ENCODE results near the gene CDC37. TPM values are rescaled to one million over a fixed set of nuclear protein-coding genes. Genes with fewer than 3 reads are reported as not detected.
A peak's percentile ranks its signal among the peaks of the same experiment; 100 is the strongest.

CDC37 gene
- total RNA-seq, 2 experiments from 2014 or later = 269 to 332 TPM

- Histone ChIP-seq H3K27ac (ENCODE audit: low read depth, low read length, poor library complexity, severe bottlenecking) (no peak overlapping the region), H3K4me2 (ENCODE audit: low read length) (peak overlapping the region; percentile 66), H2AFZ (ENCODE audit: low read length) (no peak overlapping the region), H4K20me1 (ENCODE audit: insufficient read depth, low read length) (peaks cover 20% of the 10 kb centered on the region; the same call in 1 of the 2 replicates), H3K9me3 (ENCODE audit: low read length) (no peaks in the 10 kb centered on the region), H3K9me2 (ENCODE audit: insufficient read depth, low read length) (no peaks in the 10 kb centered on the region), H3K4me3 (ENCODE audit: low read depth, low read length, poor library complexity, severe bottlenecking) (peak overlapping the region; percentile 36), H3K79me2 (ENCODE audit: insufficient read depth, low read depth, low read length) (peaks cover 70% of the 10 kb centered on the region), H3K36me3 (ENCODE audit: insufficient read depth, low read length) (peaks cover 6% of the 10 kb centered on the region; the same call in 1 of the 2 replicates), H3K4me1 (ENCODE audit: insufficient read depth, low read length, poor library complexity, severe bottlenecking) (peaks cover 76% of the 10 kb centered on the region)
- BruUV-seq (replicated peaks) = no TSS peak
- ChIA-PET CTCF (ENCODE audit: unreplicated experiment) (no interaction called here), POLR2A (no interaction called here)
- no peak for DNase-seq (ENCODE audit: low spot score)
- intact Hi-C loops (cut with micrococcal nuclease; ENCODE audit: unreplicated experiment) = no loop called here
- no peak for TF ChIP-seq CTCF (conservative IDR thresholded peaks at IDR 0.05; ENCODE audit: low read length)
- no peak for TF ChIP-seq EZH2phosphoT487 (IDR thresholded peaks at IDR 0.05; ENCODE audit: borderline replicate concordance, low read depth, low read length)
Measured at GRCh38 chr19:10430505-10431253, 27.3 kb upstream of the CDC37 start.

- POLR2A ChIA-PET = interaction anchor here (0.5 to 0.6 kb wide), 2 partner anchors 28 to 190 kb away, joined by 3 to 6 read pairs; no protein-coding TSS in a partner anchor
- CTCF ChIA-PET (ENCODE audit: unreplicated experiment) = interaction anchor here (0.5 kb wide), 1 partner anchor 138 kb away, joined by 3 read pairs; no protein-coding TSS in a partner anchor
Measured at GRCh38 chr19:10428996-10429381, 25.6 kb upstream of the CDC37 start.

More at GRCh38 chr19:10428996-10429381, 25.6 kb upstream of the CDC37 start:
- intact Hi-C loops (cut with micrococcal nuclease; ENCODE audit: unreplicated experiment) = no loop called here
- H3K4me2 ChIP-seq (ENCODE audit: low read length) = peak overlapping the region; percentile 74
- no peaks in the 10 kb centered on the region for H3K9me2 ChIP-seq (ENCODE audit: insufficient read depth, low read length)
- peaks cover 79% of the 10 kb centered on the region for H3K79me2 ChIP-seq (ENCODE audit: insufficient read depth, low read depth, low read length)
- H3K36me3 ChIP-seq (ENCODE audit: insufficient read depth, low read length) = peaks cover 6% of the 10 kb centered on the region; the same call in 1 of the 2 replicates
- BruUV-seq (replicated peaks) = no TSS peak
- TF ChIP-seq EZH2phosphoT487 (IDR thresholded peaks at IDR 0.05; ENCODE audit: borderline replicate concordance, low read depth, low read length) (no peak), CTCF (conservative IDR thresholded peaks at IDR 0.05; ENCODE audit: low read length) (no peak)
- no peak for DNase-seq (ENCODE audit: low spot score)
- no peak overlapping the region for H3K4me3 ChIP-seq (ENCODE audit: low read depth, low read length, poor library complexity, severe bottlenecking)
- peaks cover 87% of the 10 kb centered on the region for H3K4me1 ChIP-seq (ENCODE audit: insufficient read depth, low read length, poor library complexity, severe bottlenecking)
- no peaks in the 10 kb centered on the region for H3K9me3 ChIP-seq (ENCODE audit: low read length)
- H4K20me1 ChIP-seq (ENCODE audit: insufficient read depth, low read length) = peaks cover 20% of the 10 kb centered on the region; the same call in 1 of the 2 replicates
- H2AFZ ChIP-seq (ENCODE audit: low read length) = no peak overlapping the region
- no peak overlapping the region for H3K27ac ChIP-seq (ENCODE audit: low read depth, low read length, poor library complexity, severe bottlenecking)
